ENCODE data around the gene SLC4A1.

SLC4A1 gene

DNA sequence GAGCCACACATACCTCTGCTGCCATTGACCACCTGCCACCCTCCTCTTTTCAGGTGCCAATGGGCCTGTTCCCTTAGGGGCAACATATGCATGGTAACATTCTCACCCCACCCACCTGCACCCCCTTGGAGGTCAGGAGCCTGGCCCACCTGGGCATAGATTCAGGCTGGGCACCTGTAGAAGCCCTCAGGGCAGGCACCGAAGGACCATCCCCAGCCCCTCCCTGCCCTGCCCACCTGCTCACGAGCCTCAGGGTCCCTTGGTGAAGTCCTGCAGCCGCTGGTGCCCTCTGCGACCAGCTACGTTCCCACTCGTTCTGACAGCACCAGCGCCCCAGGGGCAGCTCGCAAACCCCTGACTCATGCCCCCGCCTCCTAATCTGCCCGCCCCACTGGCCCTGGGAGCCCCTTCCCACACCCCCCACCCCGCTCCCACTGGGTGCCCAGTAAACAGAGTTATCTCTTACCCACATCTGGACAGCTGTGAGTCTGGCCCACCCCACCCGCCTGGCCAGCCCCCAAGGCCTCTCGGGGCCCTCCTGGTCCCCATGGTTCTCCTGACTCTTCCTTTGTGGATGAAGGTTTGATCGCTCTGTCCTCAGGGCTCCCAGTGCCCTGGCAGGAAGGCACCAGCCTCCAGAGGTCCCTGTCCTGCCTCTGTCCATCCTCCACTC lies at the start of gene SLC4A1:
Gene SLC4A1, minus strand, starts transcription at position 318 of the 673 bp plus-strand sequence. CDS start 5,269 bp downstream, outside the sequence.
- DNase-seq = no peak

GRCh38 chr17:44317545-44317944 lies 49.6 kb upstream of the SLC4A1 start:
- DNase-seq = no peak

- DNase-seq = no peak
These were observed 48.1 kb upstream of the SLC4A1 start for GRCh38 chr17:44315760-44316731.

DNA sequence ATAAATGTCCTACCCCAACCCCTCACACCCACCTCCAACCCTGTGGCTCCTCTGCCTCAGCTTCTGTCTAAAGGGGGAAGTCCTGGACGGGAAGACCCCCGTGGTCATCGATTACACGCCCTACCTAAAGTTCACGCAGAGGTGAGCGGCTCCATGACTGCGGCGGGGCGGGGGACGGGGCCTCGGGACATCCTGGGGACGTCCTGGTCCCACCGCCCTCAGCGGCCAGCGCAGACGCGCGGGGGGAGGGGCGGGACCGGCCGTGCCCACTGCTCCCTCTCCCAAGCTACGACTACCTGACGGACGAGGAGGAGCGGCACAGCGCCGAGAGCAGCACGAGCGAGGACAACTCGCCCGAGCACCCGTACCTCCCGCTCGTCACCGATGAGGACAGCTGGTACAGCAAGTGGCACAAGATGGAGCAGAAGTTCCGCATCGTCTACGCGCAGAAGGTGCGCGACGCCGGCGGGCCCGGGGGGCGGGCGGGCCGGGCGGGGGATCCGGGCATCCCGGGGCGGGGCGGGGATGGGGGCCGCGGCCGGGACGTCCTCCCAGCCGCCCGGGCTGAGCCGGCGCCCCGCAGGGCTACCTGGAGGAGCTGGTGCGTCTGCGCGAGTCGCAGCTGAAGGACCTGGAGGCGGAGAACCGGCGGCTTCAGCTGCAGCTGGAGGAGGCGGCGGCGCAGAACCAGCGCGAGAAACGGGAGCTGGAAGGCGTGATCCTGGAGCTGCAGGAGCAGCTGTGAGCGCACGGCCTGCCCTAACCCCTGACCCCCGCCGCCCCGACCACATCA lies 47.1 kb upstream of the SLC4A1 start:
- DNase-seq = peak in 1 of 2 experiments; percentile 30

DNA sequence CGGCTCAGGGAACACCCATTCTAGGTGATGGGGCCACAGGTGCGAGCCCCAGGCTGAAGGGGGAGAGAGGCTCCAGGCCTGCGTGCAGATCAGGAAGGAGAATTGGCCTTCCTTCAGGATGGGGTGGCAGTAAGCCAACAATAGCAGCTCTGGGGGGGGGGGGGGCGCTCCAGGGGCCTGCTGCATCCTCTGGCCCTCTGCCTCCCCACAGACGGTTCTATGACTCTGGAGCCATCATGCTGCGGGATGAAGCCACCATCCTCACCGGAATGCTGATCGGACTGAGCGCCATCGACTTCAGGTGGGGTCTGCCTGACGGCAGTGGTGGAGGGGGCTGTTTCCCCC lies 46.6 kb upstream of the SLC4A1 start:
- DNase-seq = no peak

DNA sequence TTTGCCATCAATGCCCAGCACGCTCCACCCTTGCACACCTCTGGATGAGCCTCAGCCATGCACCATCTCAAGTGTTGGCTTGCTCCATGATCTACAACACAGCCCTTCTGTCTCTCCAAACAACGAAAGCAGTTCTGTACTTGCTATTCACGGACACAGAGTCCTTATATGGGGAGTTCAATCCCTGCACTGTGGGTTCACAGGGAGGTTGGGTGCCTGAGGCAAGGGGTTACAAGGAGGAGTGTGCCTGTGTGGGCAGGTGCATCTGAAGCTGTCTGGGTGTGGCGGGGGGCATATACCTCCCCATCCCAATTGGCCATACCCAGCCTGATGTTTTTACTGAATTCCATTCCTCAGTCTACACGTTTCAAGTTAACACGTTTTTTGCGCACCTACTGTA lies 46.1 kb upstream of the SLC4A1 start:
- DNase-seq = no peak

DNA sequence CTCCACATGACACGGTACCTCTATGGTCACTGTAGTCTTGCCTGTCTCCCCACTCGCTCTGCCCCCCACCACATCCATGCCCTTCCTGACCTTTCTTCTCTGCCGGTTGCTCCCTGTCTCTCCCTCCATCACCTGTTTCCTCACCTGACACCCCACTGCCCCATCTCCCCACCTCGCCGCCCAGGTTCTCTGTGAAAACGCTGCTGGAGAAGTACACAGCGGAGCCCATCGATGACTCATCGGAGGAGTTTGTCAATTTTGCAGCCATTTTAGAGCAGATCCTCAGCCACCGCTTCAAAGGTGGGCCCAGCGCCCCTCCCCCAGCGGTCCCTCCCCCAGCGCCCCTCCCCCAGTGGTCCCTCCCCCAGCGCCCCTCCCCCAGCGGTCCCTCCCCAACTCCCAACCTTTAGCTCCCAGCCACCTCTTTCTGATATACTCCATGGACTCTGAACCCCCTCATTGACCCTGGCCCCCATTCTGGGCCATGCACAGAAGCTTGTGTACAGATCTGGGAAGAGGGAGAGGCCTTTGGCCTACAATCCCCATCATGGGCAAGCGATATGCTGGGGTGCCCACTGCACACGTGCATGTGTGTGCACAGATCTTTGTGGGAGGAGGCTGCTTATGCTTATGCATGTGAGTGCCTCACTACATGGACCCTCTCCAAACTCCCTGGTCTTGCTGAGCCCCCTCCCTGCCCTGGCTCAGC lies 44.6 kb upstream of the SLC4A1 start:
- DNase-seq = no peak

DNA sequence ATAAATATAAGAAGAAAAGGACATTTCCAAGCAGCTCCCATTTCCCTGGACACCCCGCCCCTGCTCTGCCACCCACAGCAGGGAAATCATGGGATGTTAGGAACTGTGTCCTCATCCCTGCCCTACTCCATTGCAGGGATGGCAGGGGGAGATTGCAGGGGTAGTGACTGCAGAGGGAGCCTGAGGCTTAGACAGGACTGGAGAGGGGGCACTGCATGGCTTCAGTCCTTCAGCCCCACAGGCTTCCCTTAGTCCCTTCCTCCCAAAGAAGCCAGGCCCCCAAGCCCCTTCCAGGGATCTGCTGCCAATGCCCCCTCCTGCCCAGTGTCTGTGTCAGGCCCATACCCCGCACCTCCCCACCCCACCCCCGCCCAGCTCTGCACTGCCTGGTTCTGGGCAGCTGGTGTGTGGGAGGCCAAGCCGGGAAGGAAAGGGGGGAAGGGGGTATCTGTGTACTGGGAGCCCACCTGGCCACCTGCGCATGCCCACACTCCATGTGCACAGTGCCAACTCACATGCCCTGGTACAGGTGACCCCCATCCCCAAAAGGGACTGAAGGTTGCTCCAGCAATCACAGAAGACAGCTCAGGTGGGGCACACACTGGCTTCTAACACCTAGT lies 43.7 kb upstream of the SLC4A1 start:
- DNase-seq = no peak

DNA sequence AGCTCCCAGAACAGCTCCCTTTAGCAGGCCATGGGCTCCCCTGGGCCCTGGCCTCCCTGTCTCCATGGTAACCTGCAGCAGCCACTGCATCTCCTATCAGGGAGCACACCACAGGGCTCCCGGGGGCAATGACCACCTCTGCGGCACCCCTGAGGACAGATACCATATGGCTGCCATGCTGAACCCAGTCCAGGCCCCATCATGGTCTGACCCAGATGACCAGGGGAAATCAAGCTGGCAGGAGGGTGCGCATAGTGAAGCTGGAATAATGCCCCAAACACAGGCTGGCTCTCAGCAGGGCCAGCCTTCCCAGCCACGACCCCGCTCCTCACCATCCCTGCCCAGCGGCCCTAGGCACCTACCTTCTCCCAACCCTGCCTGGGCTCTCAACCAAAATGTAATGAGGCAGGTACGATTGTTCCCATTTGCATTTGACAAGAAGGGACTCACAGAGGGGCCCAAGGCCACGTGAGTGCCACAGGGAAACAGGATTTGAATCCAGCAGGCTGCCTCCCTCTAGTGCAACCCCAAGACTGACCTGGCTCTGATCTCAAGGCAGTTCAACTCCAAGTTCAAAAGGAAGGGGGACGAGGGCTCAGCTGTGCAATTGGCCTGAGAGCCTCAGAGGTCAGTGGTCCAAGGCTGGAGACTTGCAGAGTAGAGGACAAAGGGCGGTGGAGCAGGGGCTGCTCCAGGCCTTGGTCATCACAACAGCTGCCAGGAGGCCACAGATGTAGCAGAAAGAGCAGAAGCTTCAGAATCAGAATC lies 42.9 kb upstream of the SLC4A1 start:
- no peak for DNase-seq

GRCh38 chr17:44310188-44310587 lies 42.3 kb upstream of the SLC4A1 start:
- DNase-seq = no peak

- no peak for DNase-seq
These were observed 41.5 kb upstream of the SLC4A1 start for GRCh38 chr17:44309472-44309871.

- DNase-seq = no peak
These were observed 40.9 kb upstream of the SLC4A1 start for GRCh38 chr17:44308865-44309264.

- DNase-seq = peak; percentile 31 to 39
These were observed 40.4 kb upstream of the SLC4A1 start, which contains the start of gene RUNDC3A for GRCh38 chr17:44308320-44308818. TSS of gene RUNDC3A (plus strand) at chr17:44308601. CDS start at chr17:44308833, 232 bp downstream.

GRCh38 chr17:44307387-44308186 lies 39.7 kb upstream of the SLC4A1 start:
- no peak for DNase-seq

- DNase-seq = no peak
These were observed 36.7 kb upstream of the SLC4A1 start for GRCh38 chr17:44304651-44305050.

- DNase-seq = no peak
These were observed 30.0 kb upstream of the SLC4A1 start for GRCh38 chr17:44297975-44298374.

DNA sequence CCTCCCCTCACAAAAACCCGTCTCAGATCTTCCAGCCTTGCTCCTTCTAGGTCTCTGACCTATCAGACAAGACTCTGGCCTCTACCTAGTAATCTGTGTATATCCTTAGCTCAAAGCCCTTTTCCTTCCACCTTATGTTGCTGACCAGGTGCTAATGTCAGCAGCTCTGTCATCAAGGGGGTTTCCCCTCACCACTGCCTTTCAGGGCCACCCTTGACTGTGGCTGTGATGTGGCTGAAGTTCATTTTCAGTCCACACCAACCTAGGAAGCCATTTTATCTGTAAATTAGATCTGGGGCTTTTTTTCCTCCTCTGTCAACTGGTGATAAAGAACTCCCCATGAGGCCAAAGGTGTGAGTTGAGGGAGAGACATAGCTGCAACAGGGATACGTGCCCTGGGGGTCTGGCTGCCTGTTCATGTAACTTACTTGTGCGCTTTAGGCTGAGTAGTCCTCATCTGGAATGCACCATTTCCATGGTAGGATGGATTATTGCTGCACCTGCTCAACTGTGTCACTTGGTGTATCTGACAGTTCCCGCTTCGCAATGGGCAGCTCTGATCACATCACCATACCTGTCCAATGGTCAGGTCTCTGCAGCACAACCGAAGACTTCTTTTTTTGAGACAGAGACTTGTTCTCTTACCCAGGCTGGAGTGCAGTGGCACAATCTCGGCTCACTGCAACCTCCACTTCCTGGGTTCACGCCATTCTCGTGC lies 25.7 kb upstream of the SLC4A1 start:
- no peak for DNase-seq

- no peak for DNase-seq
These were observed 19.7 kb upstream of the SLC4A1 start for GRCh38 chr17:44287651-44288050.

DNA sequence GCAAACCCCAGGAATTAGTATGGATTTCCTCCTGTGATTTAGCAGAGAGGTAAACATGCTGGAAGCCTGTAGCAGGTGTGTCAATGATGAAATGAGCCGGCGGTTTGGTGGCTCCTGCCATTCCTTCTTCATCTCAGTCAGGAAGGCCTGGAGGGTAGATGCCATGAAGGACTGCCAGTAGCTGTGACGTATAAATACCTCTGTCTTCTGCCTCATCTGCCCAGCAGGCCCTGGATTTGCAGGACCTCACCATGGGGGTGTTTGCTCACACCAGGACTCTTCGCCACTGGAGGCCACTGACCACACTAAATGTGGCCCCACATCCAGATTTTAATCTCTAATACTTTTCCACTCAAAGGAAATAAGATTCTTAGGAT lies 16.1 kb upstream of the SLC4A1 start:
- no peak for DNase-seq

Measured in SW 1271 (cell line).